HG03378 (cell line): ENCODE measurements around the gene RFX8.
"Not testable (repeated sequence)": the region's sequence is repeated elsewhere in the genome, so short reads cannot be mapped to it uniquely, and the experiment has no call there.

ENCODE experiments used
- ATAC-seq: cut with Tn5 transposase; IDR thresholded peaks from one replicate; pipeline ENCODE4 v1.9.1; 2021; ENCODE audit warnings: mild to moderate bottlenecking, moderate library complexity; ENCODE audit not compliant: unreplicated experiment

Gene RFX8

DNA sequence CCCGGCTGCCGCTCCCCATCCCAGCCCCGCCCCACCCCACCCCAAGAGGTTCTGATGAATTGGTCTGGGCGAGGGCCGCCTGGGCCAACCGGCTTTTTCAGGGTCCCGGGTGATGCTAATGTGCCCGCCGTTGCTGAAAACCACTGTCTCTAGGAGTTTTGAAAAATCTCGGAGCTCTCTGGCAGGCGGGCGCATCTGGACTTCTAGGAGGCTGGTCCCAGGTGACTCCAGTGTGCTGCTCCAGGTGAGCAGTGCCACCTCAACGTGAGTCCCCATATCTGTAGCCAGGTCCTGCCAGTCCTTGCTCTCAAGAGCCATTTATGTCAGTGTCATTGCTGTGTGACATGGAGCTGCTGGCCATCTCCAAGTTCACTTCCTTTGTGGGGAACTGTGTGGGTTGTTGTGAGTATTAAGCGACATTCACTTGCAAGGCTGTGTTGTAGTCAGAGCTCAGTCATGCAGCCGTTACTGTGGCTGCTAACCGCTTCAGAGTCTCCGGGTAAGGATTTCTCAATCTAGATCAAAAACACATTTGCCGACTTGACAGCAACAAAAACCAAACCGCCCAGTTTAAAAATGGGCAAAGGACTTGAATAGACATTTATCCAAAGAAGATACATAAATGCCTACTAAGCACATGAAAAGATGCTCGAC lies at the start of gene RFX8:
TSS of gene RFX8 (minus strand) at position 382 of the 654 bp plus-strand sequence. CDS start 8,264 bp downstream, outside the sequence.
- no peak for ATAC-seq

DNA sequence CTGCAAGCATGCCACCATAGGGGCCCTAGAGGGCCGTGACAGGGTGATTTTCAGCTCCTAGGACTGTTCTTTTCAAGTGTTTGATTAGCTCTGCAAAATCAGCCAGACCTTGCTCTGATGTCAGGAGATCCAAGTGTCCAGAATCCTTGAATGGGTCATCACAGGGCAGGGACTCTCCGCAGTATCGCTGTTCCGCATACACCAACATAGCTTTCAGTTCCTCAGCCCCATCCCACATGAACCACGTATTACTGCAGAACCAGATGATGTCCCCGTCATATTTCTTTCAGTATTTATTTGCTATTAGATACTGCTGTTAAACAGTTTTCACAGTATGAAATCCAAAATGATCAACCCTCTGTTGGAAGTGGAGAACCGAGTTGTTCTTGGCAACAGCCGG lies 46.6 kb upstream of the RFX8 start:
- no peak for ATAC-seq

DNA sequence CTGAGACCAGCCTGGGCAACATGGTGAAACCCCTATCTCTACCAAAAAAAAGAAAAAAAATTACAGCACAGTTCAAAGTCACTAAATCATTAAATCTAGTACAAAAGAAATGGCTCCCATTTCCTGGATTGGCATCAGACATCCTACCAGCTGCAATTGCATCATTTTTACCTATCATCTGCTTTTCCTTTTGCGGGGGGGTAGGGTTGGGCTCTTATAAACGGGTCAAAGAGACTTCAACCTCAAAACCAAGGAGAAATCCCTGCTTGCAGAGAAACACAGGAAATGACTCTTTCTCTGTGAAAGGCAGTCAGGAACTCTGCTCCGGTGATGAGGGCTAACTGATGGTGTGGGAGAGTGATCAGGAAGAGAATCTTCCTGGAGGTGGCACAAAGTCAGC lies 45.3 kb upstream of the RFX8 start:
- no peak for ATAC-seq

DNA sequence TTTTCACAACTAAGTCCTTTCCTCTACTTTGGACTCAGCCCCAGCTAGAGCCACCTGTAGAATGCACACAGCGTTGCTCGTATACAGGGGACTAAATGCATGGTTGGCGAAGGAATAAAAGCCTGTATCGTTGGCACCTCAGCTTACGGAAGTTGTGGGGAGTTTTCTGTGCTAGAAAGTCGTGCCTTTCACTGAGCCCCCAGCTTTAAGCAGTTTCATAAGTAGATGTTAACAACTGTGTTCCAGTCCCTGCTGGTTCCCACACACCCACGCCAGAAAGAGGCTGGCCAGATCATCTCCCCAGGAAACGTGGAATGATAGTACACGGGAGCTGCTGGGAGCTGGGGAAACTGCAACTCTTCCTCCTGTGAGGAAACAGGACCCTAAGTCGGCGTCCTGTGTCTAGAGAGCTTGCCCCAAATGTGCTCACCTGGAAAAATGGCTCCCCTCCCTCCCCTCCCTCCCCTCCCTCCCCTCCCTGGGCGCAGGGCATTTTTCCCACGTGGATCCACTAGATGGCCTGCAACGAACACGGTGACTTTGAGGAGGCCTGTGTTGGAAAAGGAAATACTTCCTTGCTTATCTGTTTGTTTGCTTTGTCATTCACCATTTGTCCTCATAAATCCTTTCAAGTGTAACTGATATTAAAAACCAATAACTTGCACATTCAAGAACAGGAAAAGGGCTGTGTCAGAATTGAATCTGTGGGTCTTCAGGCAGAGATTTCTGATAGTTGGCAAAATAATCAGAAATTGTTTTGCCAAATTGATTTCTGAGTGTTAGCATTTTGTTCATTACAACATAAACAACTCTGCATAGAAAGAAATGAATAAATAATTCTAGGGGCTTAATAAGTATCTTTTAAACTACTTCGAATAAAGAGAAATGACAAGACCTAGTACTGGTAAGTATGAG lies 43.9 kb upstream of the RFX8 start:
- ATAC-seq: no peak

DNA sequence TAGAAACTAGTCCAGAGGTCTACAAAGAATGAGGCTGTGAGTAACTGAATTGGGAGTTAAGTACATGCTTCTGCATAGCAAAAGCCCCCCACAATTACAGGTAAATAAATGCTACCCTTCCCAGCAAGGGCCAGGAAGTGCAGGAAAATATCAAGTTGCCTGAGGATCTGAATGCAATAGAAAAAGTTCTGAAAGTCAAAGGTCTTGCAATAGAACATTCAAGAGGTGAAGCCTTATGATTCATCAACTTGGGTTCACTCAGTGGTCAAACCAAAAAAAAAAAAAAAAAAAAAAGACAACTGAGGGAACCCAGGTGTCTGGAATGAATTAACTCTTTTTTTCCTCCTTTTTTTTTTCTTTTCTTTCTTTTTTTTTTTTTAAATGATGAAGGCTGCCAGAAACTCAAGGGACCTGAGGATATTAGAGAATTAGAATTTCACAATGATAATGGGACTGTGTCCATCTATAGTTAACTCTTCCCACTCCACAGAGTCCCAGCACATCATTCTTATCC lies 42.9 kb upstream of the RFX8 start:
- no peak for ATAC-seq

DNA sequence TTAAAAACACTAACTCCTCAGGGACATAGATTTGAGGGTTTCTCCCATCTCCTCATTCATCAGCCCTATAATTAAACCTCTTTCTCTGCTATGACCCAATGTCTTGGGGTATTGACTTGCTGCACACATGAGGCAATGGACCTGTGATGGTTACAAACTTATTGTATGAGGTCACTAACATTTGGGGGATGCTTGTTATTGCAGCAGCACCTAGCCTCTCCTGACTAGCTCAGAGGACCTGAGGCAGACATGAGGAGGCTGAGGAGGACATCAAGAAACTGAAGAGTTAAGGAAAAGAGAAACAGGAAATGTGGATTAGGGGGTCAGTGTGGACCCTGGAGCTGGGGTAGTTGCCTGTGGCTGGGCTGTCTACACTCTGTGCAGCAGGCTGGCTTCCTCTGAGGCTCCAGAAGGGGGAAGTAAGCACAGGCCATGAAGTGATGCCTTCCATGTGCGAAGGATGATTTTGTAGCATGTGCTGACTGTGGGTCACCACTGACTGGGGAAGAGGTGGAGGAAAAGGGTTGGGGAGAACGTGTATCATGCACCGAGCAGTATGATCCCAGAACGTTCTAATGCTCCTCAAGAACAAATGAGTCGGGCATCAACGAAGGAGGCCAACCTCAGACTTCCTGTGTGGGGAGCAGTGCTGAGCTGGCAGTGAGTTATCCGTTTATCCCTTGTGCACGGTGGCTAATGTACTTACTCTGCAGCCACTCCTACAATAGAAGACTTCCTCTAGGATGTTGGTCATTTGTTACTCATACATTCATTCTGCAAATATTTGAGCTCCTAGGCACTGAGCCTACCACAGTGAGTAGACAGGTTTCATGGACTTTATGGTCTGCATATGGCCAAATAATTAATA lies 42.1 kb upstream of the RFX8 start:
- no peak for ATAC-seq

DNA sequence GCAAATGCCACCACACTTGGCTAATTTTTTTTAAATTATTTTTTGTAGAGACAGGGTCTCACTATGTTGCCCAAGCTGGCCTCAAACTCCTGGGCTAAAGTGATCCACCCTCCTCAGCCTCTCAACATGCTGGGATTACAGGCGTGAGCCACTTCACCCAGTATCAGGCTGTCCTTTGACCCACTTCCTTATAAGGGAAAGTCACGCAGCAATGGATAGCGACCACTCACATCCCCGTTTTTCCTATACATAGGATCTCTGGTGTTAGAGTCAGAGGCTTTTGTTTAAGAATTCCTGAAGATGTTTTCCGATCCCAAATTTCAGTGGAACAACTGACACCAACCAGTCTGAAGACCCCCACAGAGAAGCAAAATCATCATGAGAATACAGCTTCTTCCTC lies 41.4 kb upstream of the RFX8 start:
- no peak for ATAC-seq

DNA sequence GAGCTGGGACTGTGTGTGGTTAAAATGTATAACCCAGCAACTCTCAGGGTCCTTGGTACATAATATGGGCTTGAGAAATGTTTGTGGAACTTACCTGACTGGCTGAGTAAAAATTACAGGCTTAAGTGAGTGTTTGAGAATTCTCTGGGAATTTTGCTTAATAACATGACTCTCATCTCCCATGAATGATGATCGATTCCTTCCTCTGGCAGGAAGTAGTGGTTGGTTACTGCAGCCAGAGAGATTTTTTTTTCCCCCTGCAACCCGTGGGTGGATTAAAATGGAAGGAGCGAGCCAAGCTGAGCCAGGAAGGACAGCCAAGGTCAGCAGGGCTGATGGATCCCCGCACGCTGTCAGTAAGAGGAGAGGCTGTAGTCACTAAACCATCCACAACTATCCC lies 40.6 kb upstream of the RFX8 start:
- ATAC-seq: no peak

DNA sequence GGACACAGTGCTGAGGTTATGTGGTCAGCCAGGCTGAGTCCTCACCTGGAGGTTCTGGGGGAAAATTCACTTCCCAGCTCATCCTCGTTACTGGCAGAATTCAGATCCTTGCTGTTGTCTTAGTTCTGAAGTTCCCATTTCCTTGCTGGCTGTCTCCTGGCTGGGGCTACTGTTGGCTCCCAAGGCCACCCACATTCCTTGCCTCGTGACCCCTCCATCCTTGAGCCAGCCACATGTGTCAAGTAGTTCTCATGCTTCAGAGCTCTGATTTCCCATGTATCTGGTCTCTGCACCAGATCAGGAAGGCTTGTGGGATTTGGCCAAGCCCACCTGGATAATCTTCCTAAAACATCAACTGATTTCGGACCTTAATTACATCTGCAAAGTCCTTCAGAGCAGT lies 38.1 kb upstream of the RFX8 start:
- ATAC-seq: no peak

DNA sequence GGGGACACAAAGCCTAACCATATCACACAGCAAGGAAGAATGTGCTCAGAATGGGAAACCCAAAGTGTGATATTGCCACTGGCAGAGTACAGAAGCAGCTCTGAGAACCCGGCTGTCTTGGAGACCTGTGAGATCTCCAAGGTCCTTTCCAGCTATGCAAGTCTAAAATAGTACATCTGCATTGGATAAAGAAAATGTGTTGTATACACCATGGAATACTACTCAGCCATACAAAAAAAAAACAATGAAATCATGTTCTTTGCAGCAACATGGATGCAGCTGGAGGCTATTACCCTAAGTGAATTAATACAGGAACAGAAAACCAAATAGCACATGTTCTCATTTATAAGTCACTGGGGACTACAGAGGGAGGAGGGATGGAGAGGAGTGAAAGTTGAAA lies 36.5 kb upstream of the RFX8 start:
- no peak for ATAC-seq

DNA sequence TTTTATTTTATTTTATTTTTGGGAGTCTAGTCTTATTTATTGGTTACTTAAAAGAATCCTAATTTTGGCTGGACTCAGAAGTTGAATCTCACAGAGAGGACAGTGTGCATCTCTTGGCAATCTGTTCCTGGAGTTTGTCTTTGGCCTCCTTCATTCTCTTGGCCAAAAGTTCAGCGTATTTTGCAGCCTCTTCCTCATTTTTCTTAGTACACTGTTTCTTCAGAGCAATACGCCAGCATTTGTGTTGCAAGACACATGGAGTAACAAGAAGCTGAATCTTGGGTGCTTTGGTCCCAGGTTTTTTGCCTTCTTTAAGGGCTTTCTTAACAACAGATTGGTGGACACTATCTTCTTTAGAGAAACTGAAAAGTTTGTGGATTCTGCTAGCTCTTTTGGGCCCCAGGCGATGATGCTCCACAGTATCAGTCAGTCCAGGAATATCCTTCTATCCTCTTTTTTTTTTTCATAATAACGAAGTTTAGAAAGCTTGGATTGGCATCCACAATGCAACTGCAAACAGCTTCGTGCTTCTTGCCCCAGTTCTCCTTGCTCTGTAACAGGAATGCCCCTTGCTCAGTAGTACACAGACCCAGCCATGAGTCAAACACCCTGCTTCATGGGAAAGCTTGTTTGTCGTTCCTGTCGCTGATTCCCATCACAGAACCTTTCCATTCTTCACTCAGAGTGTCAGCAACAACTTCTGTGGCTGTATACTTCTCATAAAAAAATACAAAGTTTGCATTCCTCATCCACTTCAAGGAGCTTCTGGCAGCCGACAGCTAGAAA lies 34.8 kb upstream of the RFX8 start:
- ATAC-seq: no peak

DNA sequence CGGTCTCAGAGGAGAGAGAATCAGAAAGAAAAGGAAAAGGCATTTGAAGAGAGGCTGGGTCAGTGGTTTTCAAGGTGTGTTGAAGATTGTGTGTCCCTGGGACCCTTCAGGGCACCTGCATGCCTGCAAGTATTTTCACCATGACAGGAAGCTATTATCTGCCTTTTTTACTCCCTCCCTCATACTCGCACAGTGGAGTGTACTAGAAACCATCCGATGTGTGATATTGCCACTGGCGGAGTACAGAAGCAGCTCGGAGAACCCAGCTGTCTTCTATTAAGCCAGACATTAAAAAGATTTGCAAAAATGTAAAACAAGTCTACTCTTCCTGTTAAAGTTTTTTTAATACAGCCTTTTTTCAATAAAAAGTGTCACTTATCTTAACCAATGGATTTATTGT lies 33.7 kb upstream of the RFX8 start:
- no peak for ATAC-seq

DNA sequence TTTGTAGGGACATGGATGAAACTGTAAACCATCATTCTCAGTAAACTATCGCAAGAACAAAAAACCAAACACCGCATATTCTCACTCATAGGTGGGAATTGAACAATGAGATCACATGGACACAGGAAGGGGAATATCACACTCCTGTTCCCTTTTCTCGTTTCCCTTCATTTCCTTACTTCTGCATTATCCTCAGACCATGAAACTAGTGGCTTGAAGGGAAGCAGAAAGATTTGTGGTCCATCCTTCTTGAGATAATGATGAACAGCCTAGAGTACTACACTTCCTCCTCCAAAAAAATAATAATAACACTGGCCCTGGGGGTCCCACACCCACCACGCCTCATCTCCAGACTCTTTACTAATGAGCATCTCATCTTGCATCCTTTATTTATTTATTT lies 30.4 kb upstream of the RFX8 start:
- not testable (repeated sequence) for ATAC-seq

DNA sequence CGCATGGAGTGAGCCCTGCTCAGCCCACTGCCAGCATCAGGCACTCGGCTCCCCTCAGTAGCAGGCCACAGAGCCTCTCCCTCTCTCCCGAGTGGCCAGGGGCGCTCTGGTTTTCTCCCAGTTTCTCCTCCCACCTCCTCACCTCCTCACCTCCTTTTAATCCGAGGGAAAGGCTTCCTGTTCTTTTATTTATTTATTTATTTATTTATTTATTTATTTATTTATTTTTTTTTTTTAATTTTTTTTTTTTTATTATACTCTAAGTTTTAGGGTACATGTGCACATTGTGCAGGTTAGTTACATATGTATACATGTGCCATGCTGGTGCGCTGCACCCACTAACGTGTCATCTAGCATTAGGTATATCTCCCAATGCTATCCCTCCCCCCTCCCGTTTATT lies 29.8 kb upstream of the RFX8 start:
- ATAC-seq: not testable (repeated sequence)

DNA sequence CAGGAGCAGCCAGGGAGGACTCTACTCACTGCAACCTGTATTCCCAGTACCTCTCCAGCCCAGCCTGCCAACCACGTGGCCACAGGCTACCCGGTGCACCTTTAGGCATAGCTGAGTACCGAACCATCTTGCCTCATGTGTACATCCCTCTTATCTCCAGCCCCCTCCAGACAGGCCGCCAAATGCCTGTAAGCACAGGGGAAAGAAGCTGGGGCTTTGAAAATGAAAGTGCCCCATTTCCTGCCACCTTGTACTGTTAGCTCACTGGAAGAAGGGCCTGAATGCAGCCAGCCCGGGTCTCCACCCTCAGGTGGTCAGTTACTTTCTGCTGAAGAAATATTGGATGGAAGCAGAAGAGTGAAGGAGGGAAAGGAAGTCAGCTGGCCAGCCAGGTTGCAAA lies 27.2 kb upstream of the RFX8 start:
- no peak for ATAC-seq

DNA sequence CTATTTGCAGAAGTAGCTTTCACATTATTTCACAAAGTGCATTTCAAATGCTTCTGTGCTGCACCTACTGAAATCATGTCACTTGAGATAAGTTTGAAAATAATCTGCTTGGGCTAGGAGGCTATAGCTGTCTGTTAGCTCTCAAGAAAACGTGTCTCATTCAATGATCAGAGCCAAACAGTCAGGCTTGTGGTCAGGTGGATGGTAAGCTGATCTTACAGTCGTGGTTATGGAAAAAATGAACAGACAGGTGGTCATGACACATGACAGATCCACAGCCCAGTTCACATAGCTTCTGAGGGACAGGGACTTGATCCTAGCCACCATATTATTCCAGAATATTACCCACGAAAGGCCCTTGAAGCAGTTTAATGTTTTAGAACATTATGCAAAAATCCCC lies 26.5 kb upstream of the RFX8 start:
- no peak for ATAC-seq

DNA sequence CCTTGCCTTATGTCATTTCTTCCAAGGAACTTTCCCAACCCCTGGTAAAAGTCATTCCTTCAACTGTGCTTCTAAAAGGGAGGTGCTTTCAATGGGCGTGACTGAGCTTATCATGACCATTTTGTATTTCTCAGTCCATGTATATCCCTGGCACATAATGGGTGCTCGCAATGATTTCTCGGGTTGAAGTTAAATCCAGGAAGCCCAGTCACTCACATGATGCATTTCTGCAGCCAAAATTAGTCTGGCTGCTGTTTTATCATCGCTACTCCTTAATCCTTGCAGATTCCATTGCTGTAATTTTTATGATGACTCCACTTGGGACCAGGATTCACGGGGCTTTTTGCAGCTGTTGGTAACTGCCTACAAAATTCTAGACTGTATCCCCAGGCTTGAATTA lies 25.9 kb upstream of the RFX8 start:
- no peak for ATAC-seq

DNA sequence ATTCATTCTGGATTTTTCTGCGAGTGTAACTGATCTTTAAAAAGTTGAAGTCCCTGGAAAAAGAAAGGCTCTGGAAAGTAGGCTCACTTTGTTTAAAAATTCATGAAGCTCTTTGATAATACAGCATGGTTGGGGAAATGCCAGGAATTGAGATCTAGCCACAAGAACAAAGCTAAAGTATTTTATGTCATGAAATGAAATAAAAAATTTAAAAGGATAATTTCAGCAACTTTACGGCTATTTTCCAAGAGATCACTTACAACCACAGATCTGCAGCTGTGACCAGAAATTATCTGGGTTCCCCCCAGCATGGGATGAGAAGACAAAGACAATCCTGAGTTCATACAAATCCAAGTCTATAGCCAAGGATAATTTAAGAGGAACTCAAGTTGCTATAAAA lies 25.3 kb upstream of the RFX8 start:
- no peak for ATAC-seq

DNA sequence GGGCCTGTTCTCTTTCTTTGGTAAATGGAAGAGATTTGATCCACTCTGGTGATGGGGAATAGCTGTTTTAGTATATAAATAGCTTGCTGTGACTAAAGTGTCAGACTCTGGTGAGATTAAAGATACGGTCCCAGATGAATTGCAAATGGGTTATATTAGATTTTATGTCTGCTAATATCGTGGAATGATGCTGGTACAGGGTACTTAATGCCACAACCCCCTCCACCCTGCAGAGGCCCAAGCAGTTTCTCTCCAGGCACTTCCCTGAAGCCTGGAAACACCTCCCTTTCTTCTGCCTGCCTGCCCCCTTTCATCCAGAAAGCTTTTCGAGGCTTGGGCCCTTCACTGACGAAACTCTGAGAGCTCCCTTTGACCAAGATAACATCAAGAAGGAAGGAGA lies 21.4 kb upstream of the RFX8 start:
- no peak for ATAC-seq

DNA sequence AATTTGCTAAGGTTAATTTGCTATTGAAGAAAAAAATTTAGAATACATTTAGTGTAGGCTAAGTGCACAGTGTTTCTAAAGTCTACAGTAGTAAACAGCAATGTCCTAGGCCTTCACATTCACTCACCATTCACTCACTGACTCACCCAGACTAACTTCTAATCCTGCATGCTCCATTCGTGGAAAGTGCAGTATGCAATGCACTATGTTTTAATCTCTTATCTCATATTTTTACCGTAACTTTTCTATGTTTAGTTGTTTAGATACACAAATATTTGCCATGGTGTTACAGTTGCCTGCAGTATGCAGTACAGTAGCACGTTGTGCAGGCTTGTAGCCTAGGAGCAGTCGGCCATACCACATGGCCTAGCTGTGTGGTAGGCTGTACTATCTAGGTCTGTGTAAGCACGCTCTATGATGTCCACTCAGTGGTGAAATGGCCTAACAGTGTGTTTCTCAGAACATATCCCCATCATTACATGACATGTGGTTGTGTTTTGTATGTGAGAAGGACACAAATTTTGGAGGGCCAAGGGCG lies 18.1 kb upstream of the RFX8 start:
- no peak for ATAC-seq
